Measurements from ENCODE around the gene PLCB1.

DNA sequence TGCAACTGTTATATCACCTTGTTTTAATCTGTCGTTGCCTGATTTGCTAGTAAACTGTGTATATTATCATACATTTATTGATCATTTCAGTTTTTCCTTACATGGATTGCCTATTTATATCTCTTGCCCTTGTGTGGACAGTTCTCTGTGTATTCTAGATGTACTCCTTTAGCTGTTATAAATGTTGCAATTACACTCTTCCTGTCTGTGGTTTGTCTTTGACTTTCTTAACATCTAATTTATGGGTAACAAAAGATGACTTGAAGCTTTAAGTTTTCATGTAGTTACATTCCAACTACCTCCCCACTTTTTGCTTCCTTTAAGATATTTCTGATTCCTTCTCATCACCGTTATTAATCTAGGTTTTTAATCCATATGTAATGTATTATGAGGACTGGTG lies 22.6 kb downstream of the PLCB1 start:
- TF ChIP-seq, protein P1, sequence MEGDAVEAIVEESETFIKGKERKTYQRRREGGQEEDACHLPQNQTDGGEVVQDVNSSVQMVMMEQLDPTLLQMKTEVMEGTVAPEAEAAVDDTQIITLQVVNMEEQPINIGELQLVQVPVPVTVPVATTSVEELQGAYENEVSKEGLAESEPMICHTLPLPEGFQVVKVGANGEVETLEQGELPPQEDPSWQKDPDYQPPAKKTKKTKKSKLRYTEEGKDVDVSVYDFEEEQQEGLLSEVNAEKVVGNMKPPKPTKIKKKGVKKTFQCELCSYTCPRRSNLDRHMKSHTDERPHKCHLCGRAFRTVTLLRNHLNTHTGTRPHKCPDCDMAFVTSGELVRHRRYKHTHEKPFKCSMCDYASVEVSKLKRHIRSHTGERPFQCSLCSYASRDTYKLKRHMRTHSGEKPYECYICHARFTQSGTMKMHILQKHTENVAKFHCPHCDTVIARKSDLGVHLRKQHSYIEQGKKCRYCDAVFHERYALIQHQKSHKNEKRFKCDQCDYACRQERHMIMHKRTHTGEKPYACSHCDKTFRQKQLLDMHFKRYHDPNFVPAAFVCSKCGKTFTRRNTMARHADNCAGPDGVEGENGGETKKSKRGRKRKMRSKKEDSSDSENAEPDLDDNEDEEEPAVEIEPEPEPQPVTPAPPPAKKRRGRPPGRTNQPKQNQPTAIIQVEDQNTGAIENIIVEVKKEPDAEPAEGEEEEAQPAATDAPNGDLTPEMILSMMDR (conservative IDR thresholded peaks at IDR 0.05), result no peak
- TF ChIP-seq ZFX (IDR thresholded peaks at IDR 0.05), result no peak
